A549 treated with Hydrocortisone at 1 μM for 4 hours (cell line): ENCODE measurements around the gene KIF22. TPM values are rescaled to one million over a fixed set of nuclear protein-coding genes. Genes with fewer than 3 reads are reported as not detected.

Source experiments
- total RNA-seq: library from RNA; stranded (reverse); fragments of 200-300 nt; extraction: Qiagen RNA extraction; gene quantifications from 5 replicates; pipeline ENCODE4 v1.2.3, GENCODE V29; 2022

Gene KIF22
- total RNA-seq: 86.4 to 92.6 TPM (median 90.5 TPM) in 5 replicates

DNA sequence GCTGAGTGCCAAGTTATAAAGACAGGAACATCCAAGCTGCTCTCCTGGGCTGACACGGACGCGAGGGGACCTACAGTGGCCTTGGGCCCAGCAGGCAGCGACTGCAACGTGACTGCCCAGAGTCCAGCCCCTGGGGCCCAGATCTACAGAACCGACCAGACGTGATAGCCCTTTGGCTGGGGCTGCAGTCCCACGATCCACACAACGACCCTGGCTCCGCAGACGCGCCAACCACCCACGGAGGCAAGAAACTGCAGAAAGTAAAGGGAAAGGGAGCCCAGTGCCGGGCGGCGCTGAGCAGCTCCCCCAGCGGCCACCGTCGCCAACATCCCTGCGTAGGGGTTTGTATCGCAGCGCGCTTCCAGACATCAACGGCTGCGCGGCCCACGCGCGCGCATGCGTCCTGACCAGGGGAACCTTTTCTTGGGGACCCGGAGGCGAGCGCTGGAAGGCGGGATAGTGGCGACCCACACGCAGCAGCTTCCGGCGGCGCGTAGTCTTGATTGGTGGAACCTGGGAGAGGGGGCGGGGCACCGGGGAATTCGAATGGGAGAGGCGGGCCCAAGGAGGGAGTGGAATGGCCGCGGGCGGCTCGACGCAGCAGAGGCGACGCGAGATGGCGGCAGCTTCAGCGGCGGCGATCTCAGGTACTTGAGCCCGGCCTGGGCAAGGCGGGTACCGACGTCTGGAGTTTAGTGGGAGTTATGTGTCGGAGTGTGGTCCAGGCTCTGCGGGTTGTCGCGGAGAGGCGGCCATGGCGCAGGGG is at the start of gene KIF22:
Gene KIF22, plus strand, starts transcription at position 569 of the 766 bp plus-strand sequence. Its CDS starts 9 bp downstream, at position 578.

GRCh38 chr16:29745853-29746345 is 44.7 kb upstream of the KIF22 start, which contains the start of gene C16orf54:
Gene C16orf54, minus strand, starts transcription at chr16:29745990. Its CDS starts 1,039 bp downstream, at chr16:29744951.

GRCh38 chr16:29777576-29778350 is 12.8 kb upstream of the KIF22 start, which contains the start of gene ZG16:
Gene ZG16, plus strand, starts transcription at chr16:29778256. Its CDS starts 1,011 bp downstream, at chr16:29779267.

DNA sequence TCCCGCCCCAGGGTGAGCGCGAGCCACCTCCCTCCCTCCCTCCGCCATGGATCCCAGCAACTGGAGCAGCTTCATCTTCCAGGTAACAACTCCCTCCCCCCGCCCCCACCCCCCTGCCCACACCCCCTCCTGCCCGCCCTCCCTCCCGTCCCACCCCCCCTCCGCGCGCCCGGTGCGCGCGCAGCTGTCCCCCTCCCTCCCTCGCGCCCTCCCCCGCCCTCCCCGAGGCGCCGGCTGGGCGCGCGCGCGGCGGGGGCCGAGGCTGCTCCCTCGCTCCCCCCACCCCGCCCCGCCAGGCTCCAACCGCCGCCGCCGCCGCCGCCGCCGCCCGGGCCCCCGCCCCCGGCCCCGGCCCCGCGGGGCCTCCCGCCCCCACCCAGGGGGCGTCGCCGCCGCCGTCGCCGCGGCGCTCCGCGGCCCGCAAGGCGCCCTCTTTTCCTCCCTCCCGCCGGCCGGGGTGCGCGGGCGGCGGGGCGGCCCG is 15.6 kb downstream of the KIF22 start, which contains the start of gene MAZ:
Gene MAZ, plus strand, starts transcription at position 431 of the 481 bp plus-strand sequence. CDS start 173 bp downstream, outside the sequence.

DNA sequence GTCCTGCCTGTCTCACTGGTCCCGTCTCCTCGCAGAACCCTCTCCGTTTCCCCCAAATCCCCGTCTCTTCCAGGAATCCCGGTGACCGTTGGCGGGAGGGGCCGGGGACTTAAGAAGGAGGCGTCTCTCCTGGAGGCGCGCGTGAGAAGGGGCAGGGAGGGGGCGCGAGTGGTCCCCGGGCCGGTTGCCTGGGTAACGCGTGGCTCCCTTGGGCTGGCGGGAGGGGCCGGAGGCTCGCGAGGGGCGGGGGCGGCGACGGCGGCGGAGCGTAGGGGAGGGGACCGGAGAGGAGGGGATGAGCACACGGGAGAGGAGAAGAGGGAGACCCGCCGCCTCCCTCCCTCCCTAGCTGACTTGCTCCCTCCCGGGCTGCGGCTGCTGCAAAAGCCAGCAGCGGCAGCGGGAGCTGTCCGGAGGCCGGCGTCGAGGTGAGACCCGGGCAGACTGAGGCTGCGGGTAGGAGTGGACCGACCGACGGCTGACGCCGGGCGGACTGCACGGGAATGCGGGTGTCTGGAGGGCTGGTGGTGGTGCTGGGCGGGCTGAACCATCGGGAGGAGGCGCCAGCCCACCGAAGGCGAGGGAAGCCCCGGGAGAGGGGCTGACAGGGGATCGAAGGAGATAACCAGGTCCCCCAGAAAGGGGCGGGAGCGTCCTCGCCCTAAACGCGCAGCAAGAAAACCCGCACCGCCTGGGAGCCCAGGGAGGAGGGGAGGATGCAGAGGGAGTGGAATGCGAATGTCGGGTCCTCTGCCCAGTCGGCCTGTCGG is 21.5 kb downstream of the KIF22 start, which contains the start of gene PRRT2:
Gene PRRT2, plus strand, starts transcription at position 298 of the 770 bp plus-strand sequence. CDS start 862 bp downstream, outside the sequence.

DNA sequence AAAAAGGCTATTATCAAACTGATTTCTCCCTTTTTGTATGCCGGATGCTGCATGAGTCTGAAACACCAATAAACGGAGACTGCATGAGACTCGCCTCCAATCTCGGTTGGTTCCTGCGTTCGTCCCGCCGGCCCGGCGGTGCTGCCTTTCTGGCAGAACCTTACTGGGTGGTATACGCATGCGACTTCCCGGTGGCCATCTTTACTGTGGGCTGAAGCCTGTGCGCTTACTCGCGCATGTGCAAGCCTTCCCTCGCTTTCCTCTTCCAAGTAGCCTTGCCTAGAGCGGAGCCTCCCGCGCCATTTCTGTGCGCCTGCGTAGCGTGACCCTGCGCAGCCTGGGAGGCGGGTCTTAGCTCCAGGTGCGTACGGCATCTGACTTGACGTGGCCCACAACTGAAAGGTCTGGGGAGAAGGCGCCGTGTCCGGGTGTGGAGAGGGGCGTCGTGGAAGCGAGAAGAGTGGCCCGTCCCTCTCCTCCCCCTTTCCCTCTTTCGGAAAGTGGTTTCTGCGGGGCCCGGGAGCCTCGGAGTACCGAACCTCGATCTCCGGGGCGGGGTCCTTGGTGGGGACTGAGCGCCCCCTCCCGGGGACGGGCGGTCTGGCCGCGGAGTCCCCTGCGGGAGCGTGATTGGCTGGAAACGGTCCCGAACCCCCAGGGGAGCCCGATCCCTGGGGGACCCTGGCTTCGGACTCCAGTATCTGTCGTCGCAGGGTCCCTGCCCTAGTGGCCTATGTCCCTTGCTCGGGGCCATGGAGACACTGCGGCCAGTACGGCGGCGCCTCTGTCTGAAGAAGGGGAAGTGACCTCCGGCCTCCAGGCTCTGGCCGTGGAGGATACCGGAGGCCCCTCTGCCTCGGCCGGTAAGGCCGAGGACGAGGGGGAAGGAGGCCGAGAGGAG is 25.5 kb downstream of the KIF22 start, which contains the start of gene PAGR1:
Gene PAGR1, plus strand, starts transcription at position 360 of the 901 bp plus-strand sequence. Its CDS starts 374 bp downstream, at position 734.

DNA sequence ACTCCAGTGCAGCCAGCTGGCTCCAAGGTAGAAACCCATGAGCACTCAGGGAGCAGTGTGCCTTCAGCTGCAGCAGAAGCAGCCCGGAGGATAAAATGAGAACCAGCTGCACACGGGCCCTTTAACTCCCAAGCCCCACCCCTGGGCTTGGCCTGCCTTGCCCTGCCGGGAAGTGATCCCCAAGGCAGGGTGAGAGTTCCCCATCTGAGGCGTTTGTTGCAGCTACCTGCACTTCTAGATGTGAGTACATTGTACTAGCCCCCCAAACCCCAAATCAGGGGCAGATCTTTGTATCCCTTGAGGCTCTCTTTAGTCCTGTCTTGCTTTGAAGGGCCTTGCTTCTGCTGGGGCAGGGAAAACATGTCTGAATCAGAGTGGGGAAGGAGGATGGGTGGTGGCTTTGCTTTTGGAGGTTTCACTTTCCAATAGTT is 29.7 kb downstream of the KIF22 start, which contains the start of gene MVP:
Gene MVP, plus strand, starts transcription at position 192 of the 431 bp plus-strand sequence. CDS start 10,088 bp downstream, outside the sequence.

Other genes starting within 250 kb of the KIF22 start
- gene SPN, start 127.5 kb upstream of the KIF22 start, total RNA-seq: 0.02 TPM in 1 of 5 replicates, not detected in the others
- gene QPRT, start 111.6 kb upstream of the KIF22 start, total RNA-seq: 0.53 to 0.90 TPM (median 0.87 TPM) in 5 replicates
- not detected in 5 replicates for gene C16orf54, start 44.8 kb upstream of the KIF22 start, total RNA-seq
- not detected in 5 replicates for gene ZG16, start 12.5 kb upstream of the KIF22 start, total RNA-seq
- 160 to 170 TPM (median 168 TPM) in 5 replicates for gene MAZ, start 15.8 kb downstream of the KIF22 start, total RNA-seq
- gene PRRT2, start 21.4 kb downstream of the KIF22 start, total RNA-seq: 0.26 to 0.52 TPM (median 0.31 TPM) in 5 replicates
- gene PAGR1, start 25.4 kb downstream of the KIF22 start, total RNA-seq: 38.6 to 43.2 TPM (median 40.7 TPM) in 5 replicates
- 131 to 146 TPM (median 140 TPM) in 5 replicates for gene MVP, start 29.7 kb downstream of the KIF22 start, total RNA-seq
- 67.9 to 92.6 TPM (median 87.4 TPM) in 5 replicates for gene CDIPT, start 72.5 kb downstream of the KIF22 start, total RNA-seq
- gene SEZ6L2, start 108.8 kb downstream of the KIF22 start, total RNA-seq: 18.2 to 22.4 TPM (median 20.4 TPM) in 5 replicates
- gene ASPHD1, start 109.7 kb downstream of the KIF22 start, total RNA-seq: 15.8 to 26.9 TPM (median 23.3 TPM) in 5 replicates
- gene KCTD13, start 135.5 kb downstream of the KIF22 start, total RNA-seq: 12.0 to 15.5 TPM (median 13.9 TPM) in 5 replicates
- 83.5 to 102 TPM (median 96.1 TPM) in 5 replicates for gene TMEM219, start 171.3 kb downstream of the KIF22 start, total RNA-seq
- 28.0 to 31.9 TPM (median 30.9 TPM) in 5 replicates for gene TAOK2, start 183.1 kb downstream of the KIF22 start, total RNA-seq
- gene HIRIP3, start 204.9 kb downstream of the KIF22 start, total RNA-seq: 14.5 to 17.7 TPM (median 15.5 TPM) in 5 replicates
- gene INO80E, start 205.5 kb downstream of the KIF22 start, total RNA-seq: 94.8 to 122 TPM (median 102 TPM) in 5 replicates
- gene DOC2A, start 220.3 kb downstream of the KIF22 start, total RNA-seq: 1.5 to 2.5 TPM (median 2.0 TPM) in 5 replicates
- not detected in 5 replicates for gene C16orf92, start 232.4 kb downstream of the KIF22 start, total RNA-seq
- 0.18 to 0.43 TPM (median 0.32 TPM) in 5 replicates for gene TLCD3B, start 240.5 kb downstream of the KIF22 start, total RNA-seq